Fibroblast of skin of abdomen (primary cell): ENCODE results near the gene CNIH2.
"Not testable (repeated sequence)": the region's sequence is repeated elsewhere in the genome, so short reads cannot be mapped to it uniquely, and the experiment has no call there.

ENCODE experiments used
- DNase-seq: peaks from one replicate; pipeline ENCODE4 v3.0.0-alpha.2; 2013

CNIH2 gene

GRCh38 chr11:66292543-66293332, 14.8 kb downstream of the CNIH2 start:
- DNase-seq = no peak

GRCh38 chr11:66293352-66293751, 15.4 kb downstream of the CNIH2 start:
- DNase-seq = no peak

- no peak for DNase-seq
Measured at GRCh38 chr11:66293777-66294625, 16.0 kb downstream of the CNIH2 start.

- DNase-seq = no peak
Measured at GRCh38 chr11:66294626-66295620, 16.9 kb downstream of the CNIH2 start.

GRCh38 chr11:66297610-66298009, 19.6 kb downstream of the CNIH2 start:
- DNase-seq = no peak

GRCh38 chr11:66299186-66299585, 21.2 kb downstream of the CNIH2 start:
- no peak for DNase-seq

GRCh38 chr11:66302656-66303055, 24.7 kb downstream of the CNIH2 start:
- no peak for DNase-seq

- no peak for DNase-seq
Measured at GRCh38 chr11:66309475-66309874, 31.5 kb downstream of the CNIH2 start.

- DNase-seq = no peak
Measured at GRCh38 chr11:66310324-66310723, 32.3 kb downstream of the CNIH2 start.

- not testable (repeated sequence) for DNase-seq
Measured at GRCh38 chr11:66310803-66311440, 32.9 kb downstream of the CNIH2 start.

- DNase-seq = no peak
Measured at GRCh38 chr11:66311470-66311964, 33.5 kb downstream of the CNIH2 start.

GRCh38 chr11:66311965-66312548, 34.1 kb downstream of the CNIH2 start:
- DNase-seq = peak; percentile 91

GRCh38 chr11:66312549-66313320, 34.8 kb downstream of the CNIH2 start:
- DNase-seq = peak; percentile 100

GRCh38 chr11:66313321-66314185, 35.6 kb downstream of the CNIH2 start:
- DNase-seq = peak; percentile 40

- DNase-seq = no peak
Measured at GRCh38 chr11:66314186-66314501, 36.2 kb downstream of the CNIH2 start.

GRCh38 chr11:66314561-66315497, 36.9 kb downstream of the CNIH2 start:
- no peak for DNase-seq

- DNase-seq = no peak
Measured at GRCh38 chr11:66315498-66315885, 37.5 kb downstream of the CNIH2 start.
